ENCODE measurements around the gene JKAMP. TPM values are rescaled to one million over a fixed set of nuclear protein-coding genes. Genes with fewer than 3 reads are reported as not detected.

JKAMP gene
- total RNA-seq, 3 donors from 2014 or later: 32.9 to 39.2 (median 37.4) TPM

- no peak for TF ChIP-seq CTCF (IDR thresholded peaks at IDR 0.05)
- Histone ChIP-seq H3K9me3 (no peaks in the 10 kb centered on the region), H3K36me3 (ENCODE audit: low read depth) (no peaks in the 10 kb centered on the region), H3K4me1 (ENCODE audit: low read depth) (no peaks in the 10 kb centered on the region), H3K4me3 (no peak overlapping the region)
- intact Hi-C loops (cut with DNase I, micrococcal nuclease): no loop called here
- ATAC-seq: no peak
- DNase-seq: no peak
Observed at GRCh38 chr14:59475709-59476108, 8.6 kb upstream of the JKAMP start.

- Histone ChIP-seq H3K36me3 (ENCODE audit: low read depth) (no peaks in the 10 kb centered on the region), H3K4me1 (ENCODE audit: low read depth) (peaks cover 9% of the 10 kb centered on the region), H3K9me3 (no peaks in the 10 kb centered on the region), H3K4me3 (no peak overlapping the region)
- TF ChIP-seq CTCF (IDR thresholded peaks at IDR 0.05): no peak
- intact Hi-C loops (cut with DNase I, micrococcal nuclease): no loop called here
- DNase-seq (no peak), ATAC-seq (no peak)
Observed at GRCh38 chr14:59478540-59478939, 5.8 kb upstream of the JKAMP start.

- no peak for TF ChIP-seq CTCF (IDR thresholded peaks at IDR 0.05)
- Histone ChIP-seq H3K4me3 (no peak overlapping the region), H3K9me3 (no peaks in the 10 kb centered on the region), H3K4me1 (ENCODE audit: low read depth) (peaks cover 9% of the 10 kb centered on the region), H3K36me3 (ENCODE audit: low read depth) (no peaks in the 10 kb centered on the region)
- intact Hi-C loops (cut with DNase I, micrococcal nuclease): no loop called here
- ATAC-seq: no peak
- DNase-seq: no peak
Observed at GRCh38 chr14:59480166-59480565, 4.2 kb upstream of the JKAMP start.

- intact Hi-C loops (cut with DNase I, micrococcal nuclease): no loop called here
- TF ChIP-seq CTCF (IDR thresholded peaks at IDR 0.05): no peak
- DNase-seq: no peak
- Histone ChIP-seq H3K4me3 (no peak overlapping the region), H3K36me3 (ENCODE audit: low read depth) (no peaks in the 10 kb centered on the region), H3K4me1 (ENCODE audit: low read depth) (peaks cover 18% of the 10 kb centered on the region), H3K9me3 (no peaks in the 10 kb centered on the region)
- no peak for ATAC-seq
Observed at GRCh38 chr14:59481407-59481806, 2.9 kb upstream of the JKAMP start.

- Histone ChIP-seq H3K4me3 (no peak overlapping the region), H3K36me3 (ENCODE audit: low read depth) (no peaks in the 10 kb centered on the region), H3K4me1 (ENCODE audit: low read depth) (peaks cover 24% of the 10 kb centered on the region), H3K9me3 (no peaks in the 10 kb centered on the region)
- no peak for DNase-seq
- intact Hi-C loops (cut with DNase I, micrococcal nuclease): no loop called here
- TF ChIP-seq CTCF (IDR thresholded peaks at IDR 0.05): no peak
- ATAC-seq: no peak
Observed at GRCh38 chr14:59481871-59482540, 2.3 kb upstream of the JKAMP start.

Data from mucosa of descending colon (tissue), 3 donors.